Endothelial cell of umbilical vein (primary cell): Measurements from ENCODE around the gene FREM1. TPM values are rescaled to one million over a fixed set of nuclear protein-coding genes. Genes with fewer than 3 reads are reported as not detected.

ENCODE experiments used
- BruUV-seq: library from RNA; stranded (reverse); fragments of 400-500 nt; replicated peaks from 2 replicates; lab custom pipeline; 2021; lab: Mats Ljungman, UMichigan
- CTCF ChIA-PET: fragments of 300-600, 350-600 bp; sonication (Branson Sonifier 250); formaldehyde crosslinking; loops from one replicate; lab custom pipeline; 2021; ENCODE audit warnings: antibody characterized with exemption, inconsistent platforms; lab: Charles Lee
- POLR2A ChIA-PET: fragments of 300-600, 350-600 bp; sonication (Branson Sonifier 250); formaldehyde crosslinking; loops from one replicate; lab custom pipeline; 2021; ENCODE audit warnings: antibody characterized with exemption, inconsistent platforms; lab: Charles Lee
- DNase-seq: peaks from one replicate; pipeline ENCODE4 v3.0.0-alpha.2; 2011; ENCODE audit warnings: low read depth, low spot score
- FAIRE-seq: peaks from 2 replicates; lab custom pipeline; 2011; peaks lifted over from hg19 to GRCh38; lab: Jason Lieb, UNC
- H2AFZ ChIP-seq: 2 replicates; pipeline ENCODE4 v1.6.0; 2012; ENCODE audit warnings: low read depth, low read length, control low read depth, inconsistent platforms
- H3K27ac ChIP-seq: 2 replicates; pipeline ENCODE4 v1.5.1; 2011; ENCODE audit warnings: low read depth, mild to moderate bottlenecking, control low read depth, low read length, moderate library complexity; ENCODE audit not compliant: insufficient read depth
- H3K27me3 ChIP-seq, 2 experiments: 2 replicates each; pipeline versions ENCODE4 v1.6.0 to v1.6.1; 2011; ENCODE audit warnings: low read length in 2 of 2, mixed read lengths in 1 of 2; ENCODE audit not compliant: control insufficient read depth in 2 of 2, insufficient read depth in 2 of 2
- H3K36me3 ChIP-seq, 2 experiments: 2 replicates in 1 of 2; 3 replicates in 1 of 2; pipeline ENCODE4 v1.5.1; 2011; ENCODE audit warnings: low read length in 2 of 2, mild to moderate bottlenecking in 1 of 2, moderate library complexity in 1 of 2; ENCODE audit not compliant: control insufficient read depth in 2 of 2, insufficient read depth in 2 of 2; ENCODE audit errors: extremely low read depth in 1 of 2
- H3K4me1 ChIP-seq: 3 replicates; pipeline ENCODE4 v1.5.1; 2011; ENCODE audit warnings: mild to moderate bottlenecking, low read length; ENCODE audit not compliant: control insufficient read depth, insufficient read depth; ENCODE audit errors: extremely low read depth
- H3K4me2 ChIP-seq: 2 replicates; pipeline ENCODE4 v1.6.1; 2011; ENCODE audit warnings: low read length, control low read depth, mixed read lengths; ENCODE audit not compliant: insufficient read depth
- H3K4me3 ChIP-seq, 3 experiments: fragments of 200-600 bp in 1 of 3; sonication (generic), shearing (Covaris generic) in 1 of 3; replicated peaks in 1 of 3; 2 replicates each; pipeline ENCODE4 v1.5.1; 2011 to 2016; ENCODE audit warnings: control low read depth in 3 of 3, low read length in 3 of 3, mild to moderate bottlenecking in 2 of 3, inconsistent platforms in 1 of 3, low read depth in 1 of 3, moderate library complexity in 1 of 3; ENCODE audit not compliant: insufficient read depth in 1 of 3
- H3K79me2 ChIP-seq: 2 replicates; pipeline ENCODE4 v1.6.0; 2012; ENCODE audit warnings: low read length, inconsistent platforms; ENCODE audit not compliant: control insufficient read depth, insufficient read depth
- H3K9ac ChIP-seq: replicated peaks from 2 replicates; pipeline ENCODE3; 2011; ENCODE audit warnings: low read length, control low read depth; ENCODE audit not compliant: insufficient read depth; ENCODE audit errors: extremely low read depth
- H3K9me1 ChIP-seq: replicated peaks from 3 replicates; pipeline ENCODE4 v1.6.0; 2011; ENCODE audit warnings: mild to moderate bottlenecking, low read length; ENCODE audit not compliant: control insufficient read depth, insufficient read depth; ENCODE audit errors: extremely low read depth
- H3K9me3 ChIP-seq: replicated peaks from 2 replicates; pipeline ENCODE4 v1.5.1; 2012; ENCODE audit warnings: low read length, inconsistent platforms; ENCODE audit not compliant: control insufficient read depth, insufficient read depth
- H4K20me1 ChIP-seq: replicated peaks from 2 replicates; pipeline ENCODE3; 2011; ENCODE audit warnings: mild to moderate bottlenecking, low read length; ENCODE audit not compliant: control insufficient read depth, insufficient read depth; ENCODE audit errors: extremely low read depth
- CTCF ChIP-seq, 2 donors: IDR thresholded peaks; 1 replicate in 1 of 2; 2 replicates in 1 of 2; pipeline ENCODE4 v1.5.1; 2011; ENCODE audit warnings: low read length in 2 of 2, mild to moderate bottlenecking in 2 of 2, moderate library complexity in 2 of 2, control low read depth in 1 of 2, inconsistent platforms in 1 of 2, low read depth in 1 of 2; ENCODE audit not compliant: insufficient read depth in 1 of 2; ENCODE audit errors: extremely low read depth in 1 of 2
- EZH2 ChIP-seq: IDR thresholded peaks from 2 replicates; pipeline ENCODE4 v1.6.1; 2012; ENCODE audit warnings: borderline replicate concordance, low read depth, mild to moderate bottlenecking, moderate library complexity, low read length, inconsistent platforms; ENCODE audit not compliant: severe bottlenecking
- FOS ChIP-seq: IDR thresholded peaks from 2 replicates; pipeline ENCODE4 v1.6.1; 2011; ENCODE audit warnings: mild to moderate bottlenecking, low read length, moderate library complexity, borderline replicate concordance; ENCODE audit not compliant: insufficient read depth
- MAX ChIP-seq: IDR thresholded peaks from 2 replicates; pipeline ENCODE4 v1.6.1; 2011; ENCODE audit not compliant: insufficient read depth, insufficient read length
- MYC ChIP-seq: IDR thresholded peaks from one replicate; pipeline ENCODE4 v1.6.1; 2011; ENCODE audit warnings: mild to moderate bottlenecking, low read depth, low read length
- POLR2A ChIP-seq: IDR thresholded peaks from 2 replicates; pipeline ENCODE4 v1.6.1; 2012; ENCODE audit warnings: low read depth, mild to moderate bottlenecking, control low read depth, low read length
- POLR2AphosphoS5 ChIP-seq: IDR thresholded peaks from 2 replicates; pipeline ENCODE4 v1.6.1; 2012; ENCODE audit warnings: low read depth, mild to moderate bottlenecking, control low read depth, low read length, moderate library complexity; ENCODE audit not compliant: insufficient read depth
- dilution Hi-C: fragments of 300-500 bp; cut with MboI; formaldehyde crosslinking; loops from one replicate; pipeline ENCODE4 v1.15.0; 2019; ENCODE audit warnings: low sequenced_read_pairs; ENCODE audit not compliant: extremely low pct_ligation_motif_present
- intact Hi-C: fragments of 100-400 bp; cut with micrococcal nuclease; formaldehyde crosslinking; loops from one replicate; pipeline ENCODE4 v1.10.0; 2022
- polyA plus RNA-seq, 4 experiments: library from polyadenylated mRNA; depleted of rRNA in 3 of 4; stranded (reverse) in 3 of 4; unstranded in 1 of 4; fragments of >200 nt; gene quantifications; 2 replicates each; pipeline versions ENCODE4 v1.2.1 to v1.2.3, GENCODE V29; 2011 to 2012; ENCODE audit warnings: missing spikeins in 1 of 4
- total RNA-seq: library from RNA; stranded (reverse); gene quantifications from 2 replicates; pipeline ENCODE4 v1.2.3, GENCODE V29; 2021

FREM1 gene
- total and polyA plus RNA-seq, 2 donors (not counting 3 experiments of a cell fraction or from before 2014, with no cell fraction given), result 0.10 to 0.29 TPM

GRCh38 chr9:14770592-14770991, 139.6 kb downstream of the FREM1 start:
- Histone ChIP-seq H4K20me1 (no peaks in the 10 kb centered on the region), H3K27me3 (no peaks in the 10 kb centered on the region), H3K9ac (no peak overlapping the region), H3K4me1 (peaks cover 3% of the 10 kb centered on the region), H3K79me2 (no peaks in the 10 kb centered on the region), H3K9me1 (no peaks in the 10 kb centered on the region), H3K4me2 (no peak overlapping the region), H3K4me3 (no peak overlapping the region), H3K36me3 (no peaks in the 10 kb centered on the region), H3K27ac (no peak overlapping the region), H2AFZ (no peak overlapping the region), H3K9me3 (no peaks in the 10 kb centered on the region)
- no peak for TF ChIP-seq POLR2A
- TF ChIP-seq FOS, result no peak
- no peak for TF ChIP-seq MYC
- no peak for TF ChIP-seq CTCF (IDR thresholded peaks at IDR 0.05; ENCODE audit: extremely low read depth in 1 of 2, insufficient read depth in 1 of 2, low read depth in 1 of 2, low read length in 2 of 2)
- TF ChIP-seq MAX, result no peak
- no peak for TF ChIP-seq POLR2AphosphoS5
- no peak for TF ChIP-seq EZH2
- CTCF ChIA-PET, result interaction anchor here (1.3 to 2.7 kb wide), 3 partner anchors 11 to 162 kb away, joined by 3 to 12 read pairs (median 7); no protein-coding TSS in a partner anchor
- dilution Hi-C loops (no loop called here), intact Hi-C loops (no loop called here)
- no TSS peak for BruUV-seq
- FAIRE-seq (no peak), DNase-seq (no peak)
- POLR2A ChIA-PET, result no interaction called here
